AG10803 (cell line): ENCODE data around the gene EID2B.

Experiments
- DNase-seq: peaks from one replicate; pipeline ENCODE4 v3.0.0; 2010; ENCODE audit warnings: low read depth
- H3K4me3 ChIP-seq: 2 replicates; pipeline ENCODE4 v1.5.1; 2011; ENCODE audit warnings: mild to moderate bottlenecking, low read length, control low read depth
- TF ChIP-seq, protein P1 (sequence below): conservative IDR thresholded peaks from 2 replicates; pipeline ENCODE4 v1.5.1; 2011; ENCODE audit warnings: mild to moderate bottlenecking, low read length, control low read depth, inconsistent platforms

EID2B gene

DNA sequence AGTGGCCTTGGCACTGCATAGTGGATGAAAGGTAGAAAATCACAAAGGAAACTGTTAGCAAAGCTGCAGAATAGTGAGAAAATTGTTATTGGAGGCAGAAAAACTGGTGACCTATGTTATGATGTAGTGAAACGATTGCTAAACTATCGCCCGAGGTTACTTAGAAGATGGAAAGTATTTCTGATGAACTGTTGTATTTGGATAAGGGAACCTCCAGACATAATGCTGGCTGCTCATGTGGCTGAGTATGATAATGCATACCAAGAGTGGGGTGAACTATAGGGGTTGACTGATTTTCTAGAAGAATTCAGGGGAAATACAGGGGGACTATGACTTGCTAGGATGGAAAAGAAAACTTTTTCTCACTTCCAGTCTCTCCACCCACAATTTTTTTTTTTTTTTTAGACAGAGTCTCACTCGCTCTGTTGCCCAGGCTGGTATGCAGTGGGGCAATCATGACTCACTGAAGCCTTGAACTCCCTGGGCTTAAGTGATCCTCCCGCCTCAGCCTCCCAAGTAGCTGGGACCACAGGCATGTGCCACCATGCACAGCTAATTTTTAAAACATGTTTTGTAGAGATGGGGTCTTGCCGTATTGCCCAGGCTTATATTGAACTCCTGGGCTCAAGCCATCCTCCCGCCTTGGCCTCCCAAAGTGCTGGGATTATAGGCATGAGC, 11.7 kb upstream of the EID2B start:
- H3K4me3 ChIP-seq = no peak overlapping the region
- peak; percentile 56 for DNase-seq
- TF ChIP-seq, protein P1, sequence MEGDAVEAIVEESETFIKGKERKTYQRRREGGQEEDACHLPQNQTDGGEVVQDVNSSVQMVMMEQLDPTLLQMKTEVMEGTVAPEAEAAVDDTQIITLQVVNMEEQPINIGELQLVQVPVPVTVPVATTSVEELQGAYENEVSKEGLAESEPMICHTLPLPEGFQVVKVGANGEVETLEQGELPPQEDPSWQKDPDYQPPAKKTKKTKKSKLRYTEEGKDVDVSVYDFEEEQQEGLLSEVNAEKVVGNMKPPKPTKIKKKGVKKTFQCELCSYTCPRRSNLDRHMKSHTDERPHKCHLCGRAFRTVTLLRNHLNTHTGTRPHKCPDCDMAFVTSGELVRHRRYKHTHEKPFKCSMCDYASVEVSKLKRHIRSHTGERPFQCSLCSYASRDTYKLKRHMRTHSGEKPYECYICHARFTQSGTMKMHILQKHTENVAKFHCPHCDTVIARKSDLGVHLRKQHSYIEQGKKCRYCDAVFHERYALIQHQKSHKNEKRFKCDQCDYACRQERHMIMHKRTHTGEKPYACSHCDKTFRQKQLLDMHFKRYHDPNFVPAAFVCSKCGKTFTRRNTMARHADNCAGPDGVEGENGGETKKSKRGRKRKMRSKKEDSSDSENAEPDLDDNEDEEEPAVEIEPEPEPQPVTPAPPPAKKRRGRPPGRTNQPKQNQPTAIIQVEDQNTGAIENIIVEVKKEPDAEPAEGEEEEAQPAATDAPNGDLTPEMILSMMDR = no peak

DNA sequence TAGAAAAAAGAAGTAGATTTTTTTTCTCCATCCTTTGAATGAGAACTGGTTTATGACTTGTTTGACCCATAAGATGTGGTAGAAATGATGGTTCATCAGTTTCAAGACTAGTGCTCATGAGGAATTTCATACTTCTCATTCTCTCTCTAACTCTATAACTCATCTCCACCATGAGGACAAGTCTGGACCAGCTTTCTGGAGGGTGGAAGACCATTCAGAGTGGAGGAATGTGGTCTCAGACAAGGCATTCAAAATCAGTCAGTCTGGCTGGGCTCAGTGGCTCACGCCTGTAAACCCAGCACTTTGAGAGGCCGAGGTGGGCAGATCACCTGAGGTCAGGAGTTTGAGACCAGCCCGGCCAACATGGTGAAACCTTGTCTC, 10.8 kb upstream of the EID2B start:
- TF ChIP-seq, protein P1 = no peak
- no peak for DNase-seq
- H3K4me3 ChIP-seq = no peak overlapping the region

DNA sequence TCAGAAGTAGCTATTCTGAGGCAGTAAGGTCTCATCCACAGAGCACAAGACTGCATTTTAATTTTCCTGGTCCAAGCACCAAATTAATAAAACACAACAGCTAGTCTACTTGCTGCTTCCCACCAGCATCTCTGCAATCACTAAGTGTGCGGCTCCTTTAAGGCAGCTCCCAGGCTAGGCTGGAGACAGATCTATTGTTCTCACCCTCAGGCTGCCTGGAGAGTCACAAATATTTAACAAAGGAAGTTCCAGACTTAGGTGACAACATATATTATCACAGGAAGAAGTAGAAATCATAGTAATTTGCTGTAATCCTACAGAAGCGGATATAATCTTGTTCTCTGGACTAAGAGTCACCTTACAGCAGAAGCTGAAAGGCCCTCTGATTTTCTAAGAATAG, 9.6 kb upstream of the EID2B start:
- TF ChIP-seq, protein P1 = no peak
- DNase-seq = no peak
- H3K4me3 ChIP-seq = no peak overlapping the region

DNA sequence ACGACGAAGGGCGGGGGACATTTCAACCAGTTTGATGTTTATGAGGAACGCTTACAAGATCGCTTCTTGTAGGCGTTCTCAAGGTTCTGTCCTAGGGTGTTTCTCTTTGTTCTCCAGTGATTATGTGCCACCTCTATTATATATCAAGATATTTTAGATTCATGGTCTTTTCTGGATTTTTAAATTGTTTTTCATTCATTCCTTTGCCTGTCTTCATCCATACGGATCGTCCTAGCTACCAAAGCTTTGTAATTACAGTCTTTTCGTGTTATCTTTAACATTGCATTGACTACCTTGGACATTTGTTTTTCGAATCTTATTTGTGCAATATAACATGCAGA, 7.7 kb upstream of the EID2B start:
- peak overlapping the region; percentile 33 for H3K4me3 ChIP-seq
- TF ChIP-seq, protein P1 = no peak
- DNase-seq = no peak

DNA sequence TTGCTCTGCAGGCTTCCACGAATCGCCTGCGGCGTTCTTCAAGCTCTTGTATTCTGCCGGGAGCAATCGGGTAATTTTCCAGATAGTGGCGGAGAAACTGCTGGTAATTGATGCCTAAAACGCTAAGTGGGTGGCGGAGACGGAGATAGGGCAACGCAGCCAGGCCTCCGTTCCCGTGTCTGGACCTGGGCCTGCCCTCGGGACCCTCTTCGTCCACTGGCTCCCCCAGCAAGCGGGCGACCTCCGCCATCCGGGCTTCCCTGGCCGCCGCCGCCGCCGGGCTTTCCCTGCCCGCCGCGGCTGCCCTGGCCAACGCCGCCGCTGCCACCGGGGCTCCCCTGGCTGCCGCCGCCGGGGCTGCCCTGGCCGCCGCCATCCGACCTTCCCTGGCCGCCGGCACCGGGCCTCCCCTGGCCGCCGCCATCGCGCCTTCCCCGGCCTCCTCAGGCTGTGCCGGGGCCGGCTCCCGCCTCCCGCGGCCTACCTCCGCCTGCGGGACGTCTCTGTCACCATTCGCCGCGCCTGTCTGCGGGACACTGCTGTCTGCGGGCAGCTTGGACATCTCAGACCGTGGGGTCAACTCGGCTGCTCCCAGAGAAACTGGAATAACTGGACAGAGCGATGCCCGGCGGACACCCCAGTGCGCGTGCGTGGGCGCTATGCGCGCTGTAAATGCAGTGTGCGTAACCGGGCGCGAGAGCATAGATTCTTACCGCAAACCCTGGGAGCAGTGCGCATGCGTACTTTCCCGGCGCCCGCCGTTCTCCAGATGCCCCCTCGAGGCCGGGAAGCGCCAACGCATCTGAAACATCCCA, 7.1 kb upstream of the EID2B start, which contains the start of gene EID2:
TSS of gene EID2 (minus strand) at position 644 of the 815 bp plus-strand sequence. CDS start at position 562, 82 bp downstream.
- H3K4me3 ChIP-seq = peak within 1 kb of the TSS; percentile 88
- TF ChIP-seq, protein P1 = peak; percentile 78
- DNase-seq = peak; percentile 94

DNA sequence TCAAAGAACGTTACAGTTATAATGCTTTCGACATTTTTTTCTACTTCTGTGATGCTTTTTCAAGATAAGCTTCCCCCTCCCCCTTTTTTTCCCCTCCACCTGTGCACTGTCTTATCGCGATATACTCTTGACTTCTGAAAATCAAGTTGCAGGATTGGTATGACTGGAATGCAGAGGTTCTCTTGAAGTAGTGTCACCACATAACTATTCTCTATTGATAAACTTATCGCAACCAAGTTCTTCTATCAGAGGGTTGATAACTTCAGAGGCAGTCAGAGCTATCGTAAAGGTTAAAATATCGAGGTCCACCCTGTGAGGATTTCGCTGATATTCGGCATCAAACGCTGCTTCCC, 6.5 kb upstream of the EID2B start:
- DNase-seq = peak; percentile 36
- TF ChIP-seq, protein P1 = no peak
- peak overlapping the region; percentile 88 for H3K4me3 ChIP-seq

DNA sequence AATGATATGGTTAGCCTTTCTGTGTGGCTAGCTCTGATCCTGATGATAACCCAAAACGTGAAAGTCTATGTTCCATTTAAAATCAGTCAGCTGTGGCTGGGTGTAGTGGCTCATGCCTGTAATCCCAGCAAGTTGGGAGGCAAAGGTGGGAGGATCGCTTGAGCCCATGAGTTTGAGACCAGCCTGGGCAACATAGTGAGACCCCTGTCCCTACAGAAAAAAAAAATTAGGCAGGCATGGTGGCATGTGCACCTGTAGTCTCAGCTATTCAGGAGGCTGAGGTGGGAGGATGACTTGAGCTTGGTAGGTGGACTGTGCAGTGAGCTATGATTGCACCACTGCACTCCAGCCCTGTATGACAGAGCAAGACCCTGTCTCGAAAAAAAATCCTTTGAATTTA, 1.1 kb upstream of the EID2B start:
- DNase-seq = no peak
- no peak overlapping the region for H3K4me3 ChIP-seq
- TF ChIP-seq, protein P1 = no peak
